Suprapubic skin (tissue), 4 donors: ENCODE results near the gene ZFHX3. TPM values are rescaled to one million over a fixed set of nuclear protein-coding genes. Genes with fewer than 3 reads are reported as not detected.

Experiments
- DNase-seq, 2 donors: peaks; one replicate each; pipeline ENCODE4 v3.0.0-alpha.2; 2019; ENCODE audit warnings: low spot score in 2 of 2
- H3K27ac ChIP-seq: fragments of 200-600 bp; sonication (generic); one replicate; pipeline ENCODE4 v1.5.1; 2019
- H3K27me3 ChIP-seq: fragments of 200-600 bp; sonication (generic); one replicate; pipeline ENCODE4 v1.5.1; 2019
- H3K36me3 ChIP-seq: fragments of 200-600 bp; sonication (generic); one replicate; pipeline ENCODE4 v1.5.1; 2019
- H3K4me1 ChIP-seq: fragments of 200-600 bp; sonication (generic); one replicate; pipeline ENCODE4 v1.5.1; 2019
- H3K4me3 ChIP-seq: fragments of 200-600 bp; sonication (generic); one replicate; pipeline ENCODE4 v1.5.1; 2019; ENCODE audit warnings: mild to moderate bottlenecking
- H3K9me3 ChIP-seq: fragments of 200-600 bp; sonication (generic); one replicate; pipeline ENCODE4 v1.5.1; 2019
- EP300 ChIP-seq: sonication (generic); formaldehyde crosslinking; IDR thresholded peaks from one replicate; pipeline ENCODE4 v1.6.1; 2017; ENCODE audit warnings: antibody characterized with exemption
- POLR2A ChIP-seq, 2 donors: fragments of 450-650 bp; IDR thresholded peaks; one replicate each; pipeline ENCODE4 v1.6.1; 2017; ENCODE audit warnings: antibody characterized with exemption in 2 of 2, mild to moderate bottlenecking in 2 of 2, moderate library complexity in 2 of 2
- POLR2AphosphoS5 ChIP-seq, 3 donors: sonication (generic); formaldehyde crosslinking; IDR thresholded peaks; one replicate each; pipeline ENCODE4 v1.6.1; 2017; ENCODE audit warnings: antibody characterized with exemption in 3 of 3
- WGBS: methylation state at CpG from one replicate; pipeline ENCODE4 v1.1.5; 2018; 5-methylcytosine and 5-hydroxymethylcytosine counted together
- total RNA-seq, 4 donors: library from RNA; depleted of rRNA; stranded (reverse); fragments of >200 nt; gene quantifications; one replicate each; pipeline ENCODE4 v1.1.0, GENCODE V29; 2016
- TF ChIP-seq, protein P1 (sequence below), 2 donors: fragments of 200-600 bp in 1 of 2; fragments of 450-650 bp in 1 of 2; sonication (generic) in 1 of 2; IDR thresholded peaks; one replicate each; pipeline ENCODE4 v1.5.1; 2016 to 2019; ENCODE audit warnings: antibody characterized with exemption in 2 of 2, mild to moderate bottlenecking in 1 of 2, moderate library complexity in 1 of 2

The ZFHX3 gene
- total RNA-seq, 4 donors from 2014 or later: 10.4 to 16.1 (median 12.8) TPM

DNA sequence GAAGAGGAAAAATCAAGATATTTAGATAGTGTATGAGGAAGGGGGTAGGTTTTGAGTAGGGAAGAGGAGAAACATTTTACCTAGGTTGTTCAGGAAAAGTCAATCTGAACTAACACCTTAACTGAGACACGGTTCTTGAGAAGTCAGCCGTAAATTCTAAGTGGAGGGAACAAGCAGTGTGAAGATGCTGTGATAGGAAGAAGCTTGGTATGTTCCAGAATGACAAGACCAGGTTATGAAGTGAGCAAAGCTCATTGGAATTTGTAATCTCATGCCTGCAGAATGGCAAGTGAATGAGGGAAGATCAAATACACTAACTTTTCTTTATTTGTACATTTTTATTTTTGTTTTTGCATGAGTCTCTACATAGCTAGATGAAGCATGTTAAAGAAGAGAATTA is 307.6 kb downstream of the ZFHX3 start:
- TF ChIP-seq, protein P1, sequence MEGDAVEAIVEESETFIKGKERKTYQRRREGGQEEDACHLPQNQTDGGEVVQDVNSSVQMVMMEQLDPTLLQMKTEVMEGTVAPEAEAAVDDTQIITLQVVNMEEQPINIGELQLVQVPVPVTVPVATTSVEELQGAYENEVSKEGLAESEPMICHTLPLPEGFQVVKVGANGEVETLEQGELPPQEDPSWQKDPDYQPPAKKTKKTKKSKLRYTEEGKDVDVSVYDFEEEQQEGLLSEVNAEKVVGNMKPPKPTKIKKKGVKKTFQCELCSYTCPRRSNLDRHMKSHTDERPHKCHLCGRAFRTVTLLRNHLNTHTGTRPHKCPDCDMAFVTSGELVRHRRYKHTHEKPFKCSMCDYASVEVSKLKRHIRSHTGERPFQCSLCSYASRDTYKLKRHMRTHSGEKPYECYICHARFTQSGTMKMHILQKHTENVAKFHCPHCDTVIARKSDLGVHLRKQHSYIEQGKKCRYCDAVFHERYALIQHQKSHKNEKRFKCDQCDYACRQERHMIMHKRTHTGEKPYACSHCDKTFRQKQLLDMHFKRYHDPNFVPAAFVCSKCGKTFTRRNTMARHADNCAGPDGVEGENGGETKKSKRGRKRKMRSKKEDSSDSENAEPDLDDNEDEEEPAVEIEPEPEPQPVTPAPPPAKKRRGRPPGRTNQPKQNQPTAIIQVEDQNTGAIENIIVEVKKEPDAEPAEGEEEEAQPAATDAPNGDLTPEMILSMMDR (IDR thresholded peaks at IDR 0.05): no peak
- TF ChIP-seq POLR2AphosphoS5 (IDR thresholded peaks at IDR 0.05) (no peak), POLR2A (IDR thresholded peaks at IDR 0.05) (no peak), EP300 (no peak)
- Histone ChIP-seq H3K9me3 (no peaks in the 10 kb centered on the region), H3K4me1 (no peaks in the 10 kb centered on the region), H3K36me3 (no peaks in the 10 kb centered on the region), H3K4me3 (no peak overlapping the region), H3K27me3 (no peaks in the 10 kb centered on the region), H3K27ac (no peak overlapping the region)
- DNase-seq: no peak
- 63% methylated on average over 2 of the region's 2 CpGs for WGBS

DNA sequence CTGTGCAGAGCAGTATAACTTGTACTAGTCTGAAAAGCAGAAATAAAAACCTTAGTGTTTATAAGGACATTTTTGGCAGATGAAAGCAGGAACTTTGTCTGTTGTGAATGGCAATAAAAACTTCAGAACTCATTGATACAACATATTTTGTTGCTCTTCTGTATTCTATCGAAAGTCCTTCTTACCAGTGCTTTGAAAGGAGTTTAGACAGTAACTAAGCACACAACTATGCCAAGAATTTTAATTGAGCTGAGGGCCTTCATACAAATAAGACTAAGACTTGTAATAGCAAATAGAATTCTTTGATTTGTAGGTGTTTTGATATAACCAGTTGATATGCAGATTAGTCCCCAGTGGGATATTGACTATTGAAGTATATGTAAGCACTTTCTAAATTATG is 308.4 kb downstream of the ZFHX3 start:
- TF ChIP-seq EP300 (no peak), POLR2A (IDR thresholded peaks at IDR 0.05) (no peak), POLR2AphosphoS5 (IDR thresholded peaks at IDR 0.05) (no peak)
- TF ChIP-seq, protein P1 (IDR thresholded peaks at IDR 0.05): no peak
- H3K9me3 ChIP-seq: no peaks in the 10 kb centered on the region
- no peak overlapping the region for H3K4me3 ChIP-seq
- WGBS: 31% methylated on average over 1 of the region's 1 CpG
- H3K36me3 ChIP-seq: no peaks in the 10 kb centered on the region
- H3K4me1 ChIP-seq: no peaks in the 10 kb centered on the region
- DNase-seq: no peak
- H3K27me3 ChIP-seq: no peaks in the 10 kb centered on the region
- no peak overlapping the region for H3K27ac ChIP-seq

DNA sequence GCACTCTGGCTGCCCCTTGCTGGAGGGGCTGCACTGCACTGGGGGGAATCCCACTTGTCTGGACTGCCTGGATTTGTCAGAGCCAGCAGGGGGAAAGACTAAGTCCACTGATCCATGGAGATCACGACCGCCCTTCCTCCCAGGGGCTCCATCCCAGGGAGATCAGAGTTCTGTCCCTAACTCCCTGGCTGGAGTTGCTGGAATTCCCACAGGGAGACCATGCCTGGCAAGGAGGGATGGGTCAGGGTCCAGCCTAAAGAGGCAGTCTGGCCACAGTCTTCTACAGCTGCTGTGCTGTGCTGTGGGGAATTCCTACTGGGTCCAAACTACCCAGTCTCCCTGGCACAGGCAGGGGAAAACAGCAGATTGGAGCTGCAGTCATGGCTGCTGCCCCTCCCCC is 311.9 kb downstream of the ZFHX3 start:
- DNase-seq: no peak
- no CpG with 5 or more reads among the region's 2 CpGs for WGBS
- Histone ChIP-seq H3K36me3 (no peaks in the 10 kb centered on the region), H3K27ac (no peak overlapping the region), H3K9me3 (no peaks in the 10 kb centered on the region), H3K4me1 (no peaks in the 10 kb centered on the region), H3K27me3 (no peaks in the 10 kb centered on the region), H3K4me3 (no peak overlapping the region)
- TF ChIP-seq POLR2A (IDR thresholded peaks at IDR 0.05): no peak
- no peak for TF ChIP-seq POLR2AphosphoS5 (IDR thresholded peaks at IDR 0.05)
- no peak for TF ChIP-seq EP300
- TF ChIP-seq, protein P1 (IDR thresholded peaks at IDR 0.05): no peak
